Epithelial cell of proximal tubule (primary cell): ENCODE data around the gene MYL11. TPM values are rescaled to one million over a fixed set of nuclear protein-coding genes. Genes with fewer than 3 reads are reported as not detected.

ENCODE experiments used
- DNase-seq: peaks from one replicate; pipeline ENCODE4 v3.0.0-alpha.2; 2011; ENCODE audit warnings: low read depth
- H3K4me3 ChIP-seq: 2 replicates; pipeline ENCODE4 v1.5.1; 2011; ENCODE audit warnings: low read depth, mild to moderate bottlenecking, low read length
- CTCF ChIP-seq: conservative IDR thresholded peaks from 2 replicates; pipeline ENCODE4 v1.5.1; 2012; ENCODE audit warnings: low read depth, mild to moderate bottlenecking, low read length
- total RNA-seq: library from RNA; depleted of rRNA; stranded (reverse); fragments of >200 nt; gene quantifications from 2 replicates; pipeline ENCODE4 v1.2.3, GENCODE V29; 2015

MYL11 gene
- total RNA-seq, 1 donor from 2014 or later = not detected

DNA sequence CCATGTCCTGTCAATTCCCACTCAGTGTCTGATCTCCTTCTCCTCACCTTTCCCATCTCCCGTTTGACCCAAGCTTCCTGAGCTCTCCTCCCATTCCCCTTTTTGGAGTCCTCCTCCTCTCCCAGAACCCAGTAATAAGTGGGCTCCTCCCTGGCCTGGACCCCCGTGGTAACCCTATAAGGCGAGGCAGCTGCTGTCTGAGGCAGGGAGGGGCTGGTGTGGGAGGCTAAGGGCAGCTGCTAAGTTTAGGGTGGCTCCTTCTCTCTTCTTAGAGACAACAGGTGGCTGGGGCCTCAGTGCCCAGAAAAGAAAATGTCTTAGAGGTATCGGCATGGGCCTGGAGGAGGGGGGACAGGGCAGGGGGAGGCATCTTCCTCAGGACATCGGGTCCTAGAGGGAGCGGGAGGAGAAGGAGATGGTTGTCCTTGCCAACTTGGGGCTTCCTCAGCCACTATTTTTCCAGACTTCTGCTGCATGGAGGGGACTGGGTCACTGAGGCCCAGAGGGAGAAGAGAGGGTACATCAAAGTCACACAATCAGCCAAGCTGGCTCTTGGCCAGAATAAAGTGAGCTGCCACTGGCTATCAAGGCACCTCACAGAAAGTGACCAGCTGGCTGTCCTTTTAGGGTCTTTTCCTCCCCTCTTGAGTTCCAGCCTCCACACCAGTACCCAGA lies 2.4 kb upstream of the MYL11 start:
- no peak overlapping the region for H3K4me3 ChIP-seq
- TF ChIP-seq CTCF = no peak
- no peak for DNase-seq

- TF ChIP-seq CTCF = no peak
- no peak for DNase-seq
- no peak overlapping the region for H3K4me3 ChIP-seq
These were observed 1.9 kb upstream of the MYL11 start for GRCh38 chr16:30372725-30373124.

GRCh38 chr16:30375864-30376263 lies 1.3 kb downstream of the MYL11 start:
- no peak overlapping the region for H3K4me3 ChIP-seq
- TF ChIP-seq CTCF = no peak
- DNase-seq = no peak

GRCh38 chr16:30376461-30376902 lies 1.9 kb downstream of the MYL11 start:
- no peak overlapping the region for H3K4me3 ChIP-seq

GRCh38 chr16:30377050-30377811 lies 2.6 kb downstream of the MYL11 start:
- H3K4me3 ChIP-seq = peak overlapping the region; percentile 80
- no peak for DNase-seq
- no peak for TF ChIP-seq CTCF

More at GRCh38 chr16:30376461-30376902, 1.9 kb downstream of the MYL11 start:
- no peak for TF ChIP-seq CTCF
- DNase-seq = no peak

- no peak for TF ChIP-seq CTCF
- peak overlapping the region; percentile 80 for H3K4me3 ChIP-seq
- DNase-seq = no peak
These were observed 3.2 kb downstream of the MYL11 start for GRCh38 chr16:30377812-30378235.
